Fibroblast of villous mesenchyme (primary cell): Measurements from ENCODE around the gene ING3. TPM values are rescaled to one million over a fixed set of nuclear protein-coding genes. Genes with fewer than 3 reads are reported as not detected.

ENCODE experiments used
- DNase-seq: peaks from one replicate; pipeline ENCODE4 v3.0.0-alpha.2; 2010; ENCODE audit warnings: low read depth
- H3K4me3 ChIP-seq: 2 replicates; pipeline ENCODE4 v1.5.1; 2011; ENCODE audit warnings: low read depth, mild to moderate bottlenecking, low read length
- total RNA-seq: library from RNA; depleted of rRNA; stranded (reverse); fragments of >200 nt; gene quantifications from 2 replicates; pipeline ENCODE4 v1.2.3, GENCODE V29; 2012
- TF ChIP-seq, protein P1 (sequence below): IDR thresholded peaks from 2 replicates; pipeline ENCODE4 v1.5.1; 2012; ENCODE audit warnings: low read depth, mild to moderate bottlenecking, low read length; ENCODE audit not compliant: insufficient read depth

ING3 gene
- total RNA-seq, 1 donor: 21.2 TPM

DNA sequence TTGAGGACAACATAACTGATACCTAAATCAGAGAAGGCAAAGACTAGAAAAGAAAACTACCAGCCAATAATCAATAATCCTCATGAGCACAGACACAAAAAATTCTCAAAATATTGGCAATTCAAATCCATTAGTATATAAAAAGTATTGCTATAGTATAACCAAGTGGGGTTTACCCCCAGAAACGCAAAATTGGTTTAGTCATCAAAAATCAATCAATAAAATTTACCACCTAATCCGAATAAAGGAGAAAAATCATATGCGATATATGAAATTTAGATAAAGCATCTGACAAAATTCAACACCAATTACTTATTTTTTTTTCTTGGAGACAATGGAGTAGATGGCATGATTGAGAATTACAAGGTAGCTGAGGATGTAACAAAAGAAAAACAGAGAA, 11.2 kb upstream of the ING3 start:
- H3K4me3 ChIP-seq: no peak overlapping the region
- TF ChIP-seq, protein P1, sequence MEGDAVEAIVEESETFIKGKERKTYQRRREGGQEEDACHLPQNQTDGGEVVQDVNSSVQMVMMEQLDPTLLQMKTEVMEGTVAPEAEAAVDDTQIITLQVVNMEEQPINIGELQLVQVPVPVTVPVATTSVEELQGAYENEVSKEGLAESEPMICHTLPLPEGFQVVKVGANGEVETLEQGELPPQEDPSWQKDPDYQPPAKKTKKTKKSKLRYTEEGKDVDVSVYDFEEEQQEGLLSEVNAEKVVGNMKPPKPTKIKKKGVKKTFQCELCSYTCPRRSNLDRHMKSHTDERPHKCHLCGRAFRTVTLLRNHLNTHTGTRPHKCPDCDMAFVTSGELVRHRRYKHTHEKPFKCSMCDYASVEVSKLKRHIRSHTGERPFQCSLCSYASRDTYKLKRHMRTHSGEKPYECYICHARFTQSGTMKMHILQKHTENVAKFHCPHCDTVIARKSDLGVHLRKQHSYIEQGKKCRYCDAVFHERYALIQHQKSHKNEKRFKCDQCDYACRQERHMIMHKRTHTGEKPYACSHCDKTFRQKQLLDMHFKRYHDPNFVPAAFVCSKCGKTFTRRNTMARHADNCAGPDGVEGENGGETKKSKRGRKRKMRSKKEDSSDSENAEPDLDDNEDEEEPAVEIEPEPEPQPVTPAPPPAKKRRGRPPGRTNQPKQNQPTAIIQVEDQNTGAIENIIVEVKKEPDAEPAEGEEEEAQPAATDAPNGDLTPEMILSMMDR: no peak
- DNase-seq: no peak

GRCh38 chr7:120941064-120941463, 9.5 kb upstream of the ING3 start:
- TF ChIP-seq, protein P1: peak; percentile 23
- no peak overlapping the region for H3K4me3 ChIP-seq
- DNase-seq: no peak

GRCh38 chr7:120941856-120942255, 8.7 kb upstream of the ING3 start:
- H3K4me3 ChIP-seq: no peak overlapping the region

DNA sequence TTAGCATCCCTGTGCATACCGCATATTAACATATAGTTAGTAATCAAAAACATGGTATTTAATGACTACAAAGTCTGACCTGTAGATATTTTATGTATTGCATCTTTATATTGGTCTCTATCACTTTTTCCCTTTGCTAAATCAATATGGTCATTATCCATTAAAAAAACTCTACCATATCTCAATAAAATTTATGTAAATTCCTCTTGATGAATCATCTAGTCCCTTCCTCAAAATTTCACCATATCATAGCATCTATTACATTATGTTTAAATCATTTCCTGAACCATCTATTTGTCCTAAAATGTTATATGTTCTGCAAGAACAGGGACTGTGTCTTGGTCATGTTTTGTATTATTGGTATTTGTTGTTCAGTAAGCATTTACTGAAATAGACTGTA, 7.7 kb upstream of the ING3 start:
- DNase-seq: no peak
- H3K4me3 ChIP-seq: no peak overlapping the region
- TF ChIP-seq, protein P1: no peak

More at GRCh38 chr7:120941856-120942255, 8.7 kb upstream of the ING3 start:
- DNase-seq: no peak
- TF ChIP-seq, protein P1: no peak

GRCh38 chr7:120944826-120945562, 5.6 kb upstream of the ING3 start:
- H3K4me3 ChIP-seq: no peak overlapping the region
- TF ChIP-seq, protein P1: no peak
- peak; percentile 55 for DNase-seq

GRCh38 chr7:120947980-120948379, 2.6 kb upstream of the ING3 start:
- DNase-seq: no peak
- TF ChIP-seq, protein P1: no peak
- H3K4me3 ChIP-seq: no peak overlapping the region
